HG03565 (cell line): ENCODE data around the gene PRKCZ.

Experiments used
- ATAC-seq: cut with Tn5 transposase; IDR thresholded peaks from one replicate; pipeline ENCODE4 v1.9.1; 2021; ENCODE audit warnings: mild to moderate bottlenecking, moderate library complexity; ENCODE audit not compliant: unreplicated experiment

PRKCZ gene

GRCh38 chr1:2060072-2060471, 9.9 kb downstream of the PRKCZ start:
- ATAC-seq: no peak

- no peak for ATAC-seq
Measured at GRCh38 chr1:2060535-2060934, 10.3 kb downstream of the PRKCZ start.

GRCh38 chr1:2061065-2061778, 11.0 kb downstream of the PRKCZ start:
- no peak for ATAC-seq

GRCh38 chr1:2065699-2066098, 15.5 kb downstream of the PRKCZ start:
- no peak for ATAC-seq

- no peak for ATAC-seq
Measured at GRCh38 chr1:2067393-2067792, 17.2 kb downstream of the PRKCZ start.

GRCh38 chr1:2067981-2068380, 17.8 kb downstream of the PRKCZ start:
- no peak for ATAC-seq

GRCh38 chr1:2068951-2069350, 18.7 kb downstream of the PRKCZ start:
- ATAC-seq: no peak

- no peak for ATAC-seq
Measured at GRCh38 chr1:2070016-2070415, 19.8 kb downstream of the PRKCZ start.

- no peak for ATAC-seq
Measured at GRCh38 chr1:2070800-2071530, 20.8 kb downstream of the PRKCZ start.

GRCh38 chr1:2072109-2072806, 22.0 kb downstream of the PRKCZ start:
- no peak for ATAC-seq

- ATAC-seq: no peak
Measured at GRCh38 chr1:2072891-2073290, 22.7 kb downstream of the PRKCZ start.

GRCh38 chr1:2073382-2074230, 23.4 kb downstream of the PRKCZ start:
- ATAC-seq: no peak

GRCh38 chr1:2074396-2074795, 24.2 kb downstream of the PRKCZ start:
- no peak for ATAC-seq

GRCh38 chr1:2074944-2075740, 24.9 kb downstream of the PRKCZ start:
- no peak for ATAC-seq

GRCh38 chr1:2076826-2077225, 26.6 kb downstream of the PRKCZ start:
- ATAC-seq: no peak

GRCh38 chr1:2078170-2078569, 28.0 kb downstream of the PRKCZ start:
- no peak for ATAC-seq

GRCh38 chr1:2079396-2080085, 29.3 kb downstream of the PRKCZ start:
- ATAC-seq: no peak

GRCh38 chr1:2080140-2080539, 29.9 kb downstream of the PRKCZ start:
- no peak for ATAC-seq

- no peak for ATAC-seq
Measured at GRCh38 chr1:2080884-2081283, 30.7 kb downstream of the PRKCZ start.
